Activated CD4-positive, alpha-beta T cell treated with anti-CD3 and anti-CD28 coated beads for 1 hour (primary cell): ENCODE results near the gene SNAI1.
"Not testable (repeated sequence)": the region's sequence is repeated elsewhere in the genome, so short reads cannot be mapped to it uniquely, and the experiment has no call there.

Source experiments
- DNase-seq: peaks from one replicate; pipeline ENCODE4 v3.0.0-alpha.2; 2020

The SNAI1 gene

DNA sequence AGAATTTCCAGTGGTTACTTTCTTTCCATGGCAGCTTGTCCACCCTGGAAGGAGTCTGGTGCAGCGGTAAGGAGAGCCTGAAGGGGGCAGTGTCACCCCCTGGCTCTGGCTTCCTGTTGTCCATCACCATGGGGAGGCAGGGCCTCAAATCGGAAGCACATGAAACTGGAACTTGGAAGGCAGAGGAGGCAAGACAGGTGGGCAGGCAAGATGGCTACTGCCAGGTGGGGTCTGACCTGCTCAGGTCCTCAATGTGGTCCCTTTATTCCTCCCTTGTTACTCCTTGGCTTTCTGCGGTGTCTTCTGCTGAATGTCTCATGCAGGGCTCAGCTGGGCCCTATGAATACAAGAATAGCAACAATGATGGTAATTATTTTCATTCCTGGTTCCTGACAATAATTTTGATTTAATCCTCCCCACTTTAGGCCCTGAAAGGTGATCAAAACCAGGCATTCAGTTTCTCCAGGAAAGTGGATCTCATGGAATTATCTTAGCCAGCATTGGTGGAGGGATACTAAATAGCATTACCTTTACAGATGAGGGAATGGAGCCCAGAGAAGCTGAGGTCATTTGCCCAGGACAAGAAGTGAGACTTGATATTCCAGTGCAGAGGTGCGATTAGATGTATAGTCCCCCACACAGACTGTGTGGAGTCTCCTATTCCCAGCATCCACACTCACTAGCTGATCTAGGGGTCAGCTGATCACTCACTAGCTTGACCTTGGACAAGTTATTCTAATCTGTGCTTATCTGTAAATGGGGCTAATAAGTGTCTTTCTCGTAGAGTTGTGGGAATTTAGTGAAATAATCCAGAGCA, 17.6 kb upstream of the SNAI1 start:
- no peak for DNase-seq

DNA sequence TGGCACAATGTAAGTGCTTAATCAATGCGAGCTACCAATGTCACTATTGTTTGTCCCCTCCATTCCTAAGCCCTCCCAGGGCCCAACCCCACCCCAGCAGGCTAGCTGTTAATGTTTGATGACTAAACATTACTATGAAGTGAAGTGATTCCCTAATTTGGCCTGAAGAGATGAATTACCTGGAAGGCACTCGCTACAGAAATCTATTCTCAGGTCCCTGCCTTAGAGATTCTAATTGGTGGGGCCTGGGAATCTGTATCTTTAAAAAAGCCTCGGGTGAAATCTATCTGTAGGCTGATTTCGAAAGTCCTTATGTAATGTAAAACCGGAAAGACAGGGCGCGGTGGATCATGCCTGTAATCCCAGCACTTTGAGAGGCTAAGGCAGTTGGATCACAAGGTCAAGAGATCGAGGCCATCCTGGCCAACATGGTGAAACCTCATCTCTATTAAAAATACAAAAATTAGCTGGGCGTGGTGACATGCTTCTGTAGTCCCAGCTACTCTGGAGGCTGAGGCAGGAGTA, 16.9 kb upstream of the SNAI1 start:
- no peak for DNase-seq

DNA sequence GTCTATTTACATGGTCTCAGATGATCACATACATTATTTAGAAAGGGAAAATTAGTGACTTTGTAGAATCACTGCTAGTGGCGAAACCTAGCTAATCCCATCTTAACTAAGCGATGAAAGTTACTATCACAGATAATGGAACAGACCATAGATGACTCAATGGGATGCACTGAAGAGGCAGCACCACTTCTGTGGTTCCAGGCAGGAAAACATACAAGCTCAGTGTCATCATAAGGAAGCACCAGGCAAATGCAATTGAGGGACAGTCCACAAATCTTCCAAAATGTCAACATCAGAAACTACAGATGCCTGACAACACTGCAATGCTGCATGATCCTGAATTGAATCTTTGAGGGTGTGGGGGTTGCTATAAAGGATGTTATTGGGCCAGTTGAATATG, 15.9 kb upstream of the SNAI1 start:
- DNase-seq: no peak

DNA sequence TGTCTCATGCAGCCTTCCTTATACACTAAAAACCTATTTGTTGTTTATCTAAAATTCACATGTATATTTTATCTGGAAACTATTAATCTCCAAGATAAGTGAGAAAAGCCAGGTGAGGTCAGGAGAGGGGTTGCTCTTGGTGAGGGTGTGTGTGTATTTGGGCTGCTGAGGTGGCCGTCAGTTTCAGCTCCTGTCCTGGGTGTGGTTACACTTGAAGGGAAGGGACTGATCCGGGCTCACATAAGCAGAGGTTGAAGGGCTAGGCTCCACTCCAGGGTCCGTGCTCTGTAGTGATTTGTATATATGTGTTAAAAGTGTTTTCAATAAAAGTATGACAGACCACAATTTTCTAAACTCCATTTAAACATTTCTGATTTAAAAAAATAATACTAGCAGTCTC, 13.5 kb upstream of the SNAI1 start:
- DNase-seq: no peak

DNA sequence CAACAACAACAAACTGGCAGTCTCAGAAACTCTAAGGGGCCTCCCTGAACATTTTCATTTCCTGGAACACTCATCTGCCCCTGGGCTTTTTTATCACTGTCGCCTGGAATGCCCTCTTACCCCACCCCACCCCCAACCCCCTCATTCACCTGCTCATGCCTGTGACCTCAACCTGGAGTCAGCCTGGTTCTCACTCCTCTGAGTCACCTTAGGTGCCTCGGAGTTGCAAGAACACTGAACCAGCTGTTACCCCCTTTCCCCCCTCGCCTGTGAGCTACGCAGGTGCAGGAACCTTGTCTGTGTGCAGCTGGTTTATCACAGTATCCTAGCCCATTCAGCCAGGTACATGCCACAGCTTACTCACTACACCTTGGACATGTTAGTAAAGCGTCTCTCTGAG, 12.8 kb upstream of the SNAI1 start:
- no peak for DNase-seq

DNA sequence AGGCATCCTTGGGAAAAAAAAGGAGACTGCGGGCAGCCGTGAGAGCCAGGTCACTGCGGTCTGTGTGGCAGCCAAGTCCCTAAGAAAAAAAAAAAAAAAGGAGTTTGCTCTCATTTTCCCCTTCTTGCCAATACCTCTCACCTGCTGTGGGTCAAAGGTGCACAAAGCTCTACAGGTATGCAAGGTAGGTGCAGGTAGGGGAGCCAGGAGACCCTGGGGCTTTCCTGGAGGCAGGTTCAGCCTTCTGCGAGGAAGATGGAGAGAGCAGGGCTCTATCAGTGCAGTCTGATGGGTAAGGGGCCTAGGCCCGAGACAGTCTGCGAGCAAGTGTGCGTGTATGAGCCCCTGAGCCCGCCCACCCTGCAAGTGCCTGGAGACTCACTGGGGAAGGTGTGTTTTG, 12.3 kb upstream of the SNAI1 start:
- no peak for DNase-seq

DNA sequence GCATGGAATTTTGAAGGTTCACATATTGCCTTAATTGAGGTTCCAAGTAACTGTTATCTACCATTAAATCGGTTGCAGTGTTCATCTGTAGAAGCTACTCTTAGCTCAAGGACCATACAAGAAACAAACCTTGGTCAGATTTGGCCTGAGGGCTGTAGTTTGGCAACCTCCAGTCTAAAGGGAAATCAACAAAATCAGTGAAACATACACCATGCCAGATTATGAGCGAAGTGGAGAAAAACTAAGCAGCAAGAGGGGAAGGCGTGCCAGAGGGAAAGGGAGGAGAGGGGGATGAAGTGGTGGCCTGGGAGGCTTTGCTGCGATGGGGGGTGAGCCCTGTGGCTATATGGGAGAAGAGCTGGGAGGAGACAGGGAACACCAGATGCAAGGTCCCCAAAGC, 8.8 kb upstream of the SNAI1 start:
- DNase-seq: no peak

DNA sequence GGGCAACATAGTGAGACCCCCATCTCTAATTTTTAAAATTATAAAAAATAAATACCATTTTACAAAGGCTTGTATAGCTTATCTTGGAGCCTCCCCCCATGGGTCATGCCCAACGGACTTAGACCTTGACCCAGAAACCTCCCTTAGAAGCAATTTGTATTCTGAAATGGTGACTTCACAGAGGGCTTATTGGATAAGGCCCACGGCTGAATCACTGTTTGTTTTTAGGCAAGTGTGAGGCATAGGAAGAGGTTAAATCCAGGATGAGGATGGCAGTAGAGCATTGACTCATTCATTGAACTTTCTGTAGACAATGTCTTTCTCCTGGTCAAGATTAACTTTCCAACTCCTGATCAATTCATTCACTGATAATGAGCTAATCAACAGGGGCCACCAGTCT, 6.2 kb upstream of the SNAI1 start:
- no peak for DNase-seq

DNA sequence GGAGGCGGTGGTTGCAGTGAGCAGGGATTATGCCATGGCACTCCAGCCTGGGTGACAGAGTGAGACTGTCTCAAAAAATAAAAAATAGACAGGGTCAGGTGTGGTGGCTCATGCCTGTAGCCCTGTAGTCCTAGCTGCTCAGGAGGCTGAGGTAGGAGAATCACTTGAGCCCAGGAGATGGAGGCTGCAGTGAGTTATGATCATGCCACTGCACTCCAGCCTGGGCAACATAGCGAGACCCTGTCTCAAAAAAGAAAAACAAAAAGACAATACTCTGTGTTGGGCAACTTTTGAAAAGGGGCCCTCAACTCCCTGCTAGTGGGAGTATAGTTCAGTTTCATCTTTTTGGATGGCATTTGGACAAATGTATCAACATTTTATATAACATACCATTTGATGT, 5.0 kb upstream of the SNAI1 start:
- DNase-seq: not testable (repeated sequence)

DNA sequence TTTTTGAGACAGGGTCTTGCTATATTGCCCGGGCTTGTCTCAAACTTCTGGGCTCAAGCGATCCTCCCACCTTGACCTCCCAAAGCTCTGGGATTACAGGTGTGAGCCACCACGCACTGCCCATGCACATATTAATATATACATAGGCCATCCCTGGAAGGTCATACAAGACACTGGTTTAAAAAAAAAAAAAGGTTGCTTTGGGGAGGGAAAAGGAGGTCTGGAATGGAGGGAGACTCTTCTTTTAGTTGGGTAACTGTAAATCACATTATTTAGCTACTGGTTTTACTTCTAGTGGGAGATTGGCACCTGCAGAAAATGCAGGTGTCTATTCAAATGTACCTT, 4.1 kb upstream of the SNAI1 start:
- no peak for DNase-seq

DNA sequence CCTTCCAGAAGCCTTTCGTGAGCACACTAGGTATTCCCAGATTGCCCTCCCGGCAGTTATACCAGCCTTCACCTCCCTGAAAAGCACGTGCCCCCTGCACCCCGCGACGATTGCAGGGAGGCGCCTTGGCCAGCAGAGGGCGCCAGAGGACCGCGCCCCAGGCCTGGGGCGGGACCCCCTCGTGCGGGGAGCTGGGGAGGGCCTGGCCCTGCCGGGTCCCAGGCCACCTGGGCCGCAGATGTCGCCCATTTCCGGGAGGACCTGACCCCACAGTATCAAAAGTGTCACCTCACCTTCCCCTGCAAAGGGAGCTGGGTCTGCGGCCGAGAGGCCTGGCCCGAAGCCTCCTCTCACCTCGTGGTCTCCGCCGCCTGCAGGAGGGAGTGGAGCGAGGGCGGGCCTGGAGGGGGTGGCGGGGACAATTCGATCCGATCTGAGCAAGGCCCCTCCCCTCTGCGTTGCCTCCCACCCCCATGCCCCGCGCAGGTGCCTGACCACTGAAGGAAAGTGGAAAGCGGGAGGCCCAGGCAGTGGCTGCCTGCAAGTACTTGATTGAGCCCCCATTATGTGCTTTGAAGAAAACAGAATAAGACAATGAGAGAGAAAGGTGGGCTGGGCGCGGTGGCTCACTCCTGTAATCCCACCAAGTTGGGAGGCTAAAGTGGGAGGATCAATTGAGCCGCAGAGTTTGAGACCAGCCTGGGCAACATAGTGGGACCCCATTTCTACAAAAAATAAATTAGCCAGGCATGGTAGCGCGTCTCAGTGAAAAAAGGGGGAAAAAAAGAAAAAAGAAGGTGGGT, 3.5 kb upstream of the SNAI1 start:
- DNase-seq: peak; percentile 58

DNA sequence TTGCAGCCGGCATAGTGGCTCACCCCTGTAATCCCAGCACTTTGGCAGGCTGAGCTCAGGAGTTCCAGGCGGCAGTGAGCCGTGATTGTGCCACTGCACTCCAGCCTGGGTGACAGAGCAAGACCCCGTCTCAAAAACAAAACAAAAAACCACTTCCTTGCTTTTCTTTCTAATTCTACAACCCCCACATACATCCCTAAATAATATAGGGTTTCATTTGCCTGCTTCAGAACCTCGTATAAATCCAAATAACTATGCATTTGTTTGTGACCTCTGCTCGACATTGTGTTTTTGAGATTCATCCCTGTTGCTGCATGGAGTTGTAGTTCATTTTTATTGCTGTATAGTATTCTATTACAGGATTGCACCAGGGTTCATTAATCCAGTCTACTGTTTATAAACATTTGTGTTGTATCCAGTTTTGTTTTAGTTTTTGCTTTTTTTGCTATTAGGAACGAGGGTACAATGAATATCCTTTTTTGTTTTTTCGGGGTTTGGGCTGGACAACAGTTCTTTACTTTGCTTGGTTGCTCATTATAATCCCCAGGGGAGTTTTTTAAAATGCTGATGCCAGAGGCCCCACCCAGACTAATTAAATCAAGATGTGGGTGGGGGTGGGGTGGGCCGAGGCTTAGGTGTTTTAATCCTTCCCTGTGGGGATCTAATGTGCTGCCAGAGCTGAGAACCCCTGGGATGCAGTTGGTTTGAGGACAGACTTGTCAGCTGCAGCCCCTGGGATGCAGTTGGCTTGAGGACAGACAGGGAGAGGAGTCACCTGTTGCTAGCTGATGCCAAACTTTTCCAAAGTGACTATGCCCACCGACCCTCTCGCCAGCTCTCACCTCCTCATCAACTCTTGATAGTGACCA, 2.4 kb upstream of the SNAI1 start:
- no peak for DNase-seq

DNA sequence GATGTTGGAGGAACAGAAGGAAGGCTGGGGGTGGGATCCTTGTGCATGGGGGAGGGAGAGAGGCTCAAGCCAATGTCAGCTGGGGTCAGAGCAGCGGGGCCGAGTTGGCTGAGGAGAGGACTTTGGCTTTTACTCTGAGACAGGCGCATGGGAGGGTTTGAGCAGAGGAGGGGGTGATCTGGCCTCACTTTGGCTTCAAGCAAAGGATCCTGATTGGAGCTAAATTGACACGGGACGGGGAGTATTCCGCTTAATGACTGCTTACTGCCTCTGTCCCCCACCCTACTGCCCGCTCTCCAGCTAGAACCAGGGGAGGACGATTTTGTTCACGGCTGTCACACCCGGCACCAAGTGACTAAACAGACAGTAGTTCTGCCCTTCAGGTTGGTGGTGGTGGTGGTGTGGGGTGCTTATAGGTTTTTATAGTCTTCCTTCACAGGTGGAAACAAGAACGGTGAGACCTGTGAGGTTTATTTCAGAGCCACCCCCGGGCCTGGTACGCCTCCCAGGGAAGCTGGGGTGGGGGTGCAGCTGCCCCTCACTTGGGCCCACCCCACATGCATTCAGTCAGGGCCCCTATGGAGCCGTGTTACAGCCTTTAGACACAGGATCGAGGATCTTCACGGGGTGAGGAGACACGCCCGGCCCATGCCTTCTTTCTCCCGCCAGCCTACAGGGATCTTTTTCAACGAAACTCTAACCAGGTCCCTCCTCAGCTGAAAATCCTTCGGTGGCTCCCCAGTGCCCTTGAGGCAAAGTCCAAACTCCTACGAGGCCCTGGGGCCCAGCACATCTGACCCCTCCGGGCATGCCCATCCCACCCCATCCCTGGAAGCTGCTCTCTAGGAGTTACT, 1.3 kb upstream of the SNAI1 start:
- DNase-seq: no peak

DNA sequence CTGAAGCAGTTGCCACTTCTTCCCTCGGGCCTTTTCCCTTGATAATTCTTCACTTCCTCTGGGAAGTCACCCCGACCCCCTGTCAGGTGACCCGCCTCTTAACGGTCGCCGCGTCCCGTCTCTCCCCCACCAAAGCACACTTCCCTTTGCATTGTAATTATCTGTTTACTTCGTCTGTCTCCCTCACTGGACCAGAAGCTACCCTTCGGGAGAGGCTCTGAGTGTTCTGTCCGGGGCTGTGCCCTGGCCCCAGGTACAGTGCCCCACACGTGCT, 771 bp upstream of the SNAI1 start:
- DNase-seq: no peak

DNA sequence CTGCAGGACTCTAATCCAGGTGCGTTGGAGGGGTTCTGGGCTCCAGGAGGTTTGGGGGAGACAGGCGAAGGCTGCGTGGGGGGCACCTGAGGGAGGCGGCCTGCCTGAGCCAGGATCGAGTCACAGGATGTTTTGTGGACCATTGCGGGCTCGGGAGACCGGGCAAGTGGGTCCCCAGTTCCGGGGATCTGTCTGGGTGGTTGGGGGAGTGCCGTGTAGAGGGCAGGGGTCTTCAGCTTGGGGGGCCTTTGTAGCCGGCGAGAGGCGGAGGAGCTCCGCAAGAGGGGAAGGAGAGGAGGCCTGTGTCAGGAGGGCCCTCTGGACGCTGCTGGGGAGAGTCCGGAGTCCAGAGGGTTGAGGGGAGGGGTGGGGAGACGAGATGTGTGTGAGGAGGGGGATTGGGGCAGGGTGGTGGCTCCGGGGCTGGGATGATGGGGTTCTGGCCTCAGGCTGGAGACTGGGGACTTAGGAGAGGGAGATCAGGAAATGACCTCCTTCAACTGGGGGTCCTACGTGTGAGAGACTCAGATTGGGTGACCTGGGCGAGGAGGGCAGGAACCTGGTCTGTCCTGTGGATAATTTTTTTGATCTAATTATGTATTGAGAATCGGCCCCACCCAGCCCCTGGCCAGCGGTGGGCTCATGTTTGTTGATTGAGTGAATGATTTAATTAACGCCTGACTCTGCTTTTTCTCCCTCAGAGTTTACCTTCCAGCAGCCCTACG, 505 bp downstream of the SNAI1 start:
- no peak for DNase-seq

DNA sequence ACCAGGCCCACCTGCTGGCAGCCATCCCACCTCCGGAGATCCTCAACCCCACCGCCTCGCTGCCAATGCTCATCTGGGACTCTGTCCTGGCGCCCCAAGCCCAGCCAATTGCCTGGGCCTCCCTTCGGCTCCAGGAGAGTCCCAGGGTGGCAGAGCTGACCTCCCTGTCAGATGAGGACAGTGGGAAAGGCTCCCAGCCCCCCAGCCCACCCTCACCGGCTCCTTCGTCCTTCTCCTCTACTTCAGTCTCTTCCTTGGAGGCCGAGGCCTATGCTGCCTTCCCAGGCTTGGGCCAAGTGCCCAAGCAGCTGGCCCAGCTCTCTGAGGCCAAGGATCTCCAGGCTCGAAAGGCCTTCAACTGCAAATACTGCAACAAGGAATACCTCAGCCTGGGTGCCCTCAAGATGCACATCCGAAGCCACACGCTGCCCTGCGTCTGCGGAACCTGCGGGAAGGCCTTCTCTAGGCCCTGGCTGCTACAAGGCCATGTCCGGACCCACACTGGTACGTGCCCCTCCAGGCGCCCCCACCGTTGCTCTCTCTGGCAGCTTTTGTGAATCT, 1.1 kb downstream of the SNAI1 start:
- no peak for DNase-seq

DNA sequence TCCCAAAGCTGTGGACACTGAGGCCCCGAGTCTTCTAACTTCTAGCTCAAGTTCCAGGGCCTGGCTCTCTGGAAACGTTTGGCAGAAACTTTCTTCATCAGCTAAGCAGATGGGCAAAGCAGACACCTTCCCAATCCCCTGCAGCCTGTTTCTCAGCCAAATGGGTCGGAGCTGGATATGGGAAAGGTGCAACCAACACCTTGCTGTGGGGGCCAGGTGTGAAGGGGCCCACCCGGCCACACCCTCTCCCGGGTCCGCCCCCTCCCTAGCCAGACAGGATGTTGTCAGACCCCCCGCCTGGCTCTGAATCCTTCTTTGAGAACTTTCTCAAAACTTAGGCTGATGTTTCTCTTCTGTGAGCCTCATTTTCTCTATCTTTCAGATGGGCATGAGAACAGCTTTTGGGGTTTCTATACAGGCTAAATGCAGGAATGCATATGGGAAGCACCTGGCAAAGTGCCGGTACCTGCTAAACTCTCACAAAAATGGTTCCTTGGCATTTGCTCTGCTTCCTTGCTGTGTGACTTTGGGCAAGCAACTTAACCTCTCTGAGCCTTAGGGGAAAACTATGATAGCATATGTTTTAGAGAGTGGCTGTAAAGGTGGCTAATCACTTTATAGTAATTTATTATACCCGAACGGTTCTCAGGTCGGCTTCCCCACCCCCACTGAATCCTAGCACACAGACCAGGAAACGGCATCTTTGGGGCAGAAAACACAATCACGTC, 1.8 kb downstream of the SNAI1 start:
- no peak for DNase-seq

DNA sequence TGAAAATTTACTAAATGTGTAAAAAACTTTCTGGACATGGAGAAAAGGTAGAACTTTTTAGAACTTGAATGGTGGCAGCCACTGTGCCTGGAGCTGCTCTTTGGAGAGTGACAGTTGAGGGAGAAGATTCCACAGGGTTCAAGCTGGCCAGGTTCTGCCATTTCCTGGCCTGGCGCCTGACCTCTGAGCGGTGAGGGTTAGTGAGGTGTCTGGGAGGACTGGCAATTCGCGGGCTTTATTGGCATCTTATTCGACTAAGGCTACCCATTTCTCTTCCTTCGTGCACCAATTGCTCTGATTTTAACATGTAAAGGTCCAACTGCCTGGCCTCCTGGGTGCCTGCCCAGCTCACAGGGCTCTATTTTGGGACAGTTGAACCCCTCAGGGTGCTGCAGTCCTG, 2.4 kb downstream of the SNAI1 start:
- DNase-seq: no peak

DNA sequence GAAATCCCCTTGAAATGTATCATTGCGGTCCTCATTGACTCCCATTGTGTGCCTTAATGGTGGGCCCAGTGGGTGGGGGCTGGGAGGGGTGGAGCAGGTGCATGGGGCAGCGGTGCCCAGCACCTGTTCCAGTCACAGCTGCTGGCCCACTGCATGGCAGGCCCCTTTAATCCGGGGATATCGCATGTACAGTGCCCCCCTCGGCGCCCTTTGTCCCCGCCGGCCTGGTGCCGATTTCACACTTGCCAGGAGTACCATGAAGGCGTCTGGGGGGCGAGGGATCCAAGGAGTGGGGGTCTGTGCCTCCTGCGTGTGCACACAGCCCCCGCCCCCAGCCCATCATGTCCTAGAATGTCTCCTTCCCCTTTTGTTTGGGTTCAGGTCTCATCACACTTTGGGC, 2.8 kb downstream of the SNAI1 start:
- DNase-seq: no peak

DNA sequence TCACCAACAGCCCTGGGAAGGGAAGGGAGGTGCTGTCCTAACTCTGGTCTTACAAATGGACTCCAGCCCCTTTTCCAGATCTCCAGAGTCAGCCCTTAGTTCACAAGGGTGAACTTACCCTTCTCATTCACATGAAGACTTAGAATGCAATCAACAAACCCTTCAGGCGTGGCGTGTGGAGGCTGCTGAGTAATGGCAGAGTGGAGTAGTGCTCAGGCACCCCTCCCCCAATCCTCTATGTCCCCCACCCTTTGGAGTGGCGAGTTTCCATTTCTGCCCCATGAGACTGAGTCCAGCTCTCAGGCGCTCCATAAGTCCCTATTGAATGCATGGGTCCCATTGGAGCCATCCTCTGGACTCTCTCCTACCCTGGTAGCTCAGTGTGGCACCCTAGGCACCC, 3.3 kb downstream of the SNAI1 start:
- DNase-seq: no peak
